ENCODE measurements around the gene FLNC. TPM values are rescaled to one million over a fixed set of nuclear protein-coding genes. Genes with fewer than 3 reads are reported as not detected.

Gene FLNC
- total and polyA plus RNA-seq, 9 of the 15 experiments (the other 6 are each of a cell fraction or from before 2014, with no cell fraction given), result 0.90 to 155 (median 28.8) TPM

DNA sequence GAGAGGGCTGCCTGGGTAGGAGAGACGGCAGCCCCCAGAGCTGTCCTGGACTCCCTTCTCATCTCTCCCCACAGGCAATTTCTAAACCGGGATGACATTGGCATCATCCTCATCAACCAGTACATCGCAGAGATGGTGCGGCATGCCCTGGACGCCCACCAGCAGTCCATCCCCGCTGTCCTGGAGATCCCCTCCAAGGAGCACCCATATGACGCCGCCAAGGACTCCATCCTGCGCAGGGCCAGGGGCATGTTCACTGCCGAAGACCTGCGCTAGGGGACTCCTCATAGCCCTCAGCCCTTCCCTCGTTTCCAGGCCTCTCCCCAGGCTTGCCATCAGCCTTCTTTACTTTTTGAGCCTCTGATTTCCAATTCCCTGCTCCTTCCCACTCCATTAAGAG, 35.1 kb downstream of the FLNC start:
- H3K9ac ChIP-seq (ENCODE audit: insufficient read depth in 1 of 2, low read depth in 2 of 2, low read length in 2 of 2), result peak overlapping the region in 1 of 2 experiments; percentile 57; a peak in 1 of 4 replicates
- WGBS (ENCODE audit: insufficient coverage, low coverage, missing lambda C conversion rate), result 95% methylated on average over 12 of the region's 12 CpGs
- intact Hi-C loops (cut with micrococcal nuclease) (no loop called here), in situ Hi-C loops (cut with MboI) (no loop called here)
- H3K4me3 ChIP-seq, result no peak overlapping the region
- H3K36me3 ChIP-seq (ENCODE audit: control insufficient read depth, insufficient read depth, low read length), result peaks cover 45% of the 10 kb centered on the region
- no peak for DNase-seq (ENCODE audit: extremely low read depth in 1 of 4, low spot score in 3 of 4)
- TF ChIP-seq MAX (CRISPR knock-in tag; IDR thresholded peaks at IDR 0.05), result 0 out of 2 replicates have a peak, but pooled peaks have one; percentile 26
- TF ChIP-seq, protein P1, sequence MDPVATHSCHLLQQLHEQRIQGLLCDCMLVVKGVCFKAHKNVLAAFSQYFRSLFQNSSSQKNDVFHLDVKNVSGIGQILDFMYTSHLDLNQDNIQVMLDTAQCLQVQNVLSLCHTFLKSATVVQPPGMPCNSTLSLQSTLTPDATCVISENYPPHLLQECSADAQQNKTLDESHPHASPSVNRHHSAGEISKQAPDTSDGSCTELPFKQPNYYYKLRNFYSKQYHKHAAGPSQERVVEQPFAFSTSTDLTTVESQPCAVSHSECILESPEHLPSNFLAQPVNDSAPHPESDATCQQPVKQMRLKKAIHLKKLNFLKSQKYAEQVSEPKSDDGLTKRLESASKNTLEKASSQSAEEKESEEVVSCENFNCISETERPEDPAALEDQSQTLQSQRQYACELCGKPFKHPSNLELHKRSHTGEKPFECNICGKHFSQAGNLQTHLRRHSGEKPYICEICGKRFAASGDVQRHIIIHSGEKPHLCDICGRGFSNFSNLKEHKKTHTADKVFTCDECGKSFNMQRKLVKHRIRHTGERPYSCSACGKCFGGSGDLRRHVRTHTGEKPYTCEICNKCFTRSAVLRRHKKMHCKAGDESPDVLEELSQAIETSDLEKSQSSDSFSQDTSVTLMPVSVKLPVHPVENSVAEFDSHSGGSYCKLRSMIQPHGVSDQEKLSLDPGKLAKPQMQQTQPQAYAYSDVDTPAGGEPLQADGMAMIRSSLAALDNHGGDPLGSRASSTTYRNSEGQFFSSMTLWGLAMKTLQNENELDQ (CRISPR knock-in tag; IDR thresholded peaks at IDR 0.05; ENCODE audit: borderline replicate concordance), result no peak
- FAIRE-seq, result no peak
- no peaks in the 10 kb centered on the region; the same call in 1 of the 2 replicates for H4K20me1 ChIP-seq (replicated peaks; ENCODE audit: control insufficient read depth, insufficient read depth, low read length)
- TSS peak; percentile 35 for BruUV-seq (replicated peaks)
- H3K4me2 ChIP-seq (ENCODE audit: insufficient read depth, low read length), result no peak overlapping the region
- peaks cover 20 to 50% of the 10 kb centered on the region in 2 experiments for H3K4me1 ChIP-seq (replicated peaks in 1 of 2; ENCODE audit: control insufficient read depth in 2 of 2, insufficient read depth in 2 of 2, low read length in 2 of 2)
- no peak for ATAC-seq
- H3K27me3 ChIP-seq (ENCODE audit: control insufficient read depth in 2 of 2, insufficient read depth in 2 of 2, low read length in 2 of 2), result no peaks in the 10 kb centered on the region
- no peaks in the 10 kb centered on the region for H3K9me1 ChIP-seq (ENCODE audit: control insufficient read depth, insufficient read depth, low read length)
- POLR2A ChIA-PET, result interaction anchor here (1.0 to 7.1 kb wide), 2 partner anchors 80 to 125 kb away, joined by 3 to 40 read pairs; partner anchors contain the start of gene CALU
- CTCF ChIA-PET (ENCODE audit: low intra/inter-chr PET ratio), result no interaction called here
- no peak overlapping the region for H3K27ac ChIP-seq (ENCODE audit: extremely low read depth, low read depth, low read length)
- no peak overlapping the region for H2AFZ ChIP-seq (ENCODE audit: low read depth, low read length)
- H3K9me3 ChIP-seq (replicated peaks; ENCODE audit: control insufficient read depth, insufficient read depth, low read depth, low read length), result no peaks in the 10 kb centered on the region
- H3K79me2 ChIP-seq (ENCODE audit: control insufficient read depth, insufficient read depth, low read length), result peaks cover 46% of the 10 kb centered on the region
